HG03354 (cell line): Measurements from ENCODE around the gene GIMAP7.
A peak's percentile ranks its signal among the peaks of the same experiment; 100 is the strongest.
"Not testable (repeated sequence)": the region's sequence is repeated elsewhere in the genome, so short reads cannot be mapped to it uniquely, and the experiment has no call there.

Experiments
- ATAC-seq: cut with Tn5 transposase; IDR thresholded peaks from one replicate; pipeline ENCODE4 v1.9.1; 2021; ENCODE audit warnings: mild to moderate bottlenecking; ENCODE audit not compliant: unreplicated experiment, poor library complexity, severe bottlenecking

Gene GIMAP7

DNA sequence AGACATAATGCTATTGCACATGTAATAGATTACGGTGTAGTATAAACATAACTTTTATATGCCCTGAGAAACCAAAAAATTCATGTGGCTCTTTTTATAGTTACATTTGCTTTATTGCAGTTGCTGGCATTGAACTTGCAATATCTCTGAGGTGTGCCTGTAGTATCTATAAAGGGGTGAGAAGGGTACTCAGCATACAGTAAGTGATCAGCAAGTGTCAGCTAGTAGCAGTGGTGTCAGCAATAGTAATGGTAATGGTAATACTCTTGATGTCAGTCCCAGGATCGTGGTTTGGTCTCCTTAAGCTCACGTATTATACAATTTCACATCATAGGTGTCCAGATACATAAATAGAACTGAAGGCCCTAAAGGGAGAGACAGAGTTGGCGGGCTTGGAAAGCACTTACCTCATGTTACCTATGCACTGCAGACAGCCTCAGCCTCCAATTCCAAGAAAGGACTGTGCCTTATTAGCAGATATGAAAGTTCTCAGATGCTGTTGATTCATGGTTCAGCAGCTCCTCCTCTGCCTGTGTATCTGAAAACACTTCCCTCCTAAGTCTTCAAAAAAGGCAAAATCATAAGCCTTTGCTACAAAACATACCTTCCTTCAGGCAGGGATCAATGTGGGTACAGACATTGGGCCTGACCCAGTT lies 6.6 kb upstream of the GIMAP7 start:
- no peak for ATAC-seq

- ATAC-seq, result no peak
These were observed 3.6 kb upstream of the GIMAP7 start for GRCh38 chr7:150511048-150511447.

GRCh38 chr7:150513758-150514157 lies 914 bp upstream of the GIMAP7 start:
- ATAC-seq, result no peak

GRCh38 chr7:150515248-150516147 lies 826 bp downstream of the GIMAP7 start:
- peak; percentile 15 for ATAC-seq

DNA sequence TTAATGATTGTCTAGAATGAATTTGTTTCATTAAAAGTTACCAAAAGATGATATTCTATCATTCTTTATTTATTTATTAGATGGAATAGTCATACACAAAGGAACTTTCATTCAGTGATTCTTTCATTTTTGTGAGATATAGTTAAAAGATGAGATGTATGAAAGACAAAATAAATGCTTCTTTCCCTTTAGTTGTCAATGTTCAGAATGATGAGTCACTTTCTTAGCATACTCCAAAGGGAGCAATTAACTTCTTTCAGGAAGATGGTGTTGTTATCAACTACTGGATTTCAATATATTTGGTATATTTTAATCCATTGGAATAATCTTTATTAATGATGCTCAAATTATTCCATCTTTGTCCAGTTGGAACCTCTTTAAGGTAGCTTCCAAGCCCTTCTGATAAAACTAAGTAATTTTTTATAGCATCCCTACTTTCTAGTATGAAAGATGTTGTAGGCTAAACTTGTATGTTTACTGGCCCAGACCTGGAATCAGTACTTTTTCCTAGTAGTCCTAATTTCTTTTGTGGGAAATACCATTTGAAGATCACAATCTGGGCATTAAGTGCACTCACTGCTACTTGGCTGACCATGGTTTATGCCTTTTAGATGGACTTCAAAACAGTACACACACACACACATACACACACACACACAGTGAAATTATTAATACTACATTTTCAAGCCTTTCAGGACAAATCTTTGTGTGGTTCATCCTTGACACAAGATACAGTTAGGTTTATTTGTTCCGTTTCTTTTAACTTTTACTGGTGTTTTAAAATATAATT lies 2.5 kb downstream of the GIMAP7 start:
- ATAC-seq, result no peak

GRCh38 chr7:150519310-150519709 lies 4.6 kb downstream of the GIMAP7 start:
- ATAC-seq, result no peak

GRCh38 chr7:150520145-150520544 lies 5.5 kb downstream of the GIMAP7 start:
- no peak for ATAC-seq

DNA sequence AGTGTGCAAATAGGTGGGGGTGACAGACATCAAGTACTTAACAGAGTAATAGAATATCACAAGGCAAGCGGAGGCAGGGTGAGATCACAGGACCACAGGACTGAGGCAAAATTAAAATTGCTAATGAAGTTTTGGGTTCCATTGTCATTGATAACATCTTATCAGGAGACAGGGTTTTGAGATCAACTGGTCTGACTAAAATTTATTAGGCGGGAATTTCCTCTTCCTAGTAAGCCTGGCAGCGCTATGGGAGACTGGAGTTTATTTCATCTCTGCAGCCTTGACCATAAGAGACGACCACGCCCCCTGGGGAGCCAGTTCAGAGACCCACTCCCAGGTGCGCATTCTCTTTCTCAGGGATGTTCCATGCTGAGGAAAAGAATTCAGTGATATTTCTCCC lies 8.3 kb downstream of the GIMAP7 start:
- not testable (repeated sequence) for ATAC-seq

GRCh38 chr7:150524018-150524417 lies 9.3 kb downstream of the GIMAP7 start:
- no peak for ATAC-seq

DNA sequence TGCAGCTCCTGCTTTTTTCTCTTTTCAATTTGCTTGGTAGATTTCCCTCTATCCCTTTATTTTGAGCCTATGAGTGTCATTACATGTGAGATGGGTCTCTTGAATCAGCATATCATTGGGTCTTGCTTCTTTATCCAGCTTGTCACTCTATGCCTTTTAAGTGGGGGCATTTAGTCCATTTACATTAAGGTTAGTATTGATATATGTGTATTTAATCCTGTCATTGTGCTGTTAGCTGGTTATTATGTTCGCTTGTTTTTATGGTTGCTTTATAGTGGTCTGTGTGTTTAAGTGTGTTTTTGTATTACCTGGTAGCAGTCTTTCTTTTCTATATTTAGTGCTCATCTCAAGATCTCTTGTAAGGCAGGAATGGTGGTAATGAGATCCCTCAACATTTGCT lies 17.0 kb downstream of the GIMAP7 start:
- ATAC-seq, result no peak

- ATAC-seq, result no peak
These were observed 23.6 kb downstream of the GIMAP7 start for GRCh38 chr7:150538259-150538658.

- no peak for ATAC-seq
These were observed 38.5 kb downstream of the GIMAP7 start for GRCh38 chr7:150553163-150553562.

DNA sequence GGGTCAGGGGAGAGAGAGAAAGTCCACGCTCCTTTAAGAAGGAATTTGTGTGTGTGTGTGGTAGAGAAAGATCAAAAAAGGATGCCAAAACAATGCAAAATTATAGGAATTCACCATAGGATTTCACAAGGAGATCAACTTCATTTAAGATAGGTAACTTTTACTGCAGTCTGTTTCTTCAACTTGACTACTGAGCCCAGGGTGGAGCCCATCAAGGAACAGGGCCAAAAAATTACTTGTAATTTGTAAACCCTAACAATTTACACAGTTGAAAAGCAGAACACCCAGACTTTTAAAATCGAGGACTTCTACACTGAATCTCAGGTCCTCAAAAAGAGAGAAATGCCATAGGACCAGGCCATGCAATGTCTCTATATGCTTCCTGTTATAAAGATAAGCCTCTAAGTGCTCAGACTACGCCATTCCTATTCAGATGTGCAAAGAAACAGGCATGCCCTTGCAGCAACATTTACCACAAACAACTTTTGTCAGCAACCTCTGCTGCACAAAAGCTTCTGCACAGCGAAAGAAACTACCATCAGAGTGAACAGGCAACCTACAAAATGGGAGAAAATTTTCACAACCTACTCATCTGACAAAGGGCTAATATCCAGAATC lies 42.0 kb downstream of the GIMAP7 start:
- ATAC-seq, result no peak

DNA sequence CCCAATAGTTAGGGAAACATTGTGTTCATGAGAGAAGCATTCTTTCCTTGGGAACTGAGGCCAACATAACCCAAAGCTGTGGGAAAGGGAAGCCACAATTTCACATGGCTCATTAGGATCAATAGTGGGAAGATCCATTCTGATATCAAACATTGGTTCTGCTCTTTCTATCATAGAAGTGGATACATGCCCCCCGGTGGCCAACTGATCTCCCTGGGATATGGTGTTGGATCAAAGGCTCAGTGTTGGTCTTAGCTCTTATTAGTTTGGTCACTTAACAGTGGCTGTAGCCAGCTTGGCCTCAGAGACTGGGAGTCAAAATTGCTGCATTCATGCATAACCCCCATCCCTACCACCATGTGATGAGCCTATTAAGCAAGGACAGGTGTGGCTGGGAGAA lies 45.8 kb downstream of the GIMAP7 start:
- ATAC-seq, result no peak

DNA sequence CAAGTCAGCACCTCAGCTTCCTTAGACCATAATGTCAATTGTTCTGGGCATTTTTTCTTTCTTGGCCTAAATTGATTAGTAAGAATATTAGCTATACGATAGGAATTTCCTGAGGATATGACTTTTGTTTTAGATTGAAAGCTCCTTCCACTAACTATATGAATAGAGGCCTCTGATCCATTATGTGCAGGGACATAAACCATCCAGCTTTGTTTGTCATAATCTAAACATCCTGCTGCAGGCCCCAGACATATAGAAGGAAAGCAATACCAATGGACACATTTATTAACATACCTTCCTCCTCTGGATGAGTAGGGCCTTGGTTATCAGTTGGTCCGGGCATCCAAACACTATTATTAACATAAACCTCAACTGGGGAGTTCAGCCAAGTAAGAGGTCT lies 48.2 kb downstream of the GIMAP7 start:
- ATAC-seq, result no peak

DNA sequence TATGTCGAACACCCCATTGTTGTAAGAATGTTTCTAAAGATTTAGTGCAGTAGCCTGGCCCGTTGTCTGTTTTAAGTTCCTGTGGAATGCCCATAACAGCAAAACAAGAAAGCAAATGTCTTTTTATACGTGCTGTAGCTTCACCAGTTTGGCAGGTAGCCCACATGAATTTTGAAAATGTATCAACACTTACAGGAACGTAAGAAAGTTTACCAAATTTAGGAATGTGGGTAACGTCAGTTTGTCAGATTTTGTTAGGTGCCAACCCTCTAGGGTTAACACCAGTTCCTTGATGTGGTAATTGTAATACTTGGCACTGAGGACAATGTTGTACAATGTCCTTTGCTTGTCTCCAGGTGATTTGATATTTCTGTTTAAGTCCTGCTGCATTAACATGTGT lies 49.3 kb downstream of the GIMAP7 start:
- no peak for ATAC-seq

GRCh38 chr7:150564566-150564965 lies 49.9 kb downstream of the GIMAP7 start:
- no peak for ATAC-seq

- ATAC-seq, result no peak
These were observed 50.6 kb downstream of the GIMAP7 start for GRCh38 chr7:150565239-150565638.

DNA sequence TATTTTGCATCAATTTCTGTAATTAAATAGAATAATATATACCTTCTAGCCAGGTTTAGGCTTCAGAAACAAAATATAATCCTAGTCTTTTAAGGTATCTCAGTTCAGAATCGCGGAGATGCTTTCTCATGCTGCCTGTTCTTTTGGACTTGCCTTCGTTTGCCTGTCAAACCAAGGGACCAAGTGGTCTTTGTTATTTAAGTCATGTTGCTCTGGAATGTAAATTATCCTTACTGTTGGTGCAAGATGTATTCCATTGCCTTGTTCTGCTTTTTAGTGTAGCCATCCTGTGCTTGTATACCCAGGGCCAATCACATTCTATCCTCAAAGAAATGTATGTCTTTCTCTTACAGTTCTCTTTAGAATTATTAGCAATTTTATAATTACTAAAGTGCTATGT lies 51.5 kb downstream of the GIMAP7 start:
- no peak for ATAC-seq

DNA sequence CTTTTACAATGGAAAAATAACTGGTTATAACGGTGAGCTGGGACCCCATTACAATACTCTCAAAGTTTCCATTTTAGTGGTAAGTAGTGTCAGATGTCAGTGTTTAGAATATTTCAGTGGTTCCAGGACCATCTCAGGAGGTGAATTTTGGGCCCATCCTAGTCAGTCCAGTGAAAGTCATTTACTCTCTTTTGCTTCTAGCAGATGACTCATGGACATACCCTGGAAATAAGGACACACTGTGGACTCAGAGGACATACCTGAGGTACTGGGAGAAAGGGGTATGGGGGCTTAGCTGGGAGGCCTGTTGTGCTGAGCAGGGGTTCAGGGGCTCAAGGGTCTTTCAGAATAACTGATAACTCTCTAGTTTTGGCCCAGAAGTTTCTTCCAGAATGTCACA lies 51.9 kb downstream of the GIMAP7 start:
- ATAC-seq, result no peak
